Osteocyte (in vitro differentiated cells): ENCODE measurements around the gene CRYBA4. TPM values are rescaled to one million over a fixed set of nuclear protein-coding genes. Genes with fewer than 3 reads are reported as not detected.

Experiments used
- DNase-seq: peaks from one replicate; pipeline ENCODE4 v3.0.0; 2021; ENCODE audit warnings: mixed read lengths; ENCODE audit not compliant: unreplicated experiment; ENCODE audit errors: extremely low spot score
- H3K27ac Mint-ChIP-seq: one replicate; pipeline ENCODE4 v1.8.0; 2021; ENCODE audit warnings: mild to moderate bottlenecking, mixed read lengths; ENCODE audit not compliant: unreplicated experiment
- H3K27me3 Mint-ChIP-seq: one replicate; pipeline ENCODE4 v1.8.0; 2021; ENCODE audit warnings: mixed read lengths; ENCODE audit not compliant: unreplicated experiment
- H3K36me3 Mint-ChIP-seq: one replicate; pipeline ENCODE4 v1.8.0; 2021; ENCODE audit warnings: mixed read lengths; ENCODE audit not compliant: unreplicated experiment
- H3K4me1 Mint-ChIP-seq: one replicate; pipeline ENCODE4 v1.8.0; 2021; ENCODE audit warnings: mixed read lengths; ENCODE audit not compliant: unreplicated experiment
- H3K4me3 Mint-ChIP-seq: one replicate; pipeline ENCODE4 v1.8.0; 2021; ENCODE audit warnings: mild to moderate bottlenecking, moderate library complexity, mixed read lengths; ENCODE audit not compliant: unreplicated experiment
- H3K9me3 Mint-ChIP-seq: one replicate; pipeline ENCODE4 v1.8.0; 2021; ENCODE audit warnings: mixed read lengths; ENCODE audit not compliant: unreplicated experiment
- total RNA-seq: library from RNA; stranded (reverse); gene quantifications from 2 replicates; pipeline ENCODE4 v1.2.1, GENCODE V29; 2021
- TF ChIP-seq, protein P1 (sequence below): fragments of 200-600 bp; sonication (generic); IDR thresholded peaks from 2 replicates; pipeline ENCODE4 v1.5.0; 2021; ENCODE audit warnings: antibody characterized with exemption, mild to moderate bottlenecking, moderate library complexity

The CRYBA4 gene
- total RNA-seq, 1 donor from 2014 or later = not detected

DNA sequence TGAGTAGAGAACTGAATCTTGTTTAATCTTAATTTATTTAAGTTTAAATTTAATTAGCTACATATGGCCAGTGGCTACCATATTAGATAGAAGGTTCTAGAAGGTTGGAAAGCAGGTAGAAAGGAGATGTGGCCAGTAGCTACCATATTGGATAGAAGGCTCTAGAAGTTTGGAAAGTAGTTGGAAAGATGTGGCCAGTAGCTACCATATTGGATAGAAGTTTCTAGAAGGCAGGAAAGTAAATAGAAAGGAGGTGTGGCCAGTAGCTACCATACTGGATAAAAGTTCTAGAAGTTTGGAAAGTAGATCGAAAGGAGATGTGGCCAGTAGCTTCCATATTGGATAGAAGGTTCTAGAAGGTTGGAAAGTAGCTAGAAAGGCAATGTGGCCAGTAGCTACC is 2.2 kb downstream of the CRYBA4 start:
- H3K4me1 Mint-ChIP-seq = no peaks in the 10 kb centered on the region
- H3K4me3 Mint-ChIP-seq = no peak overlapping the region
- H3K9me3 Mint-ChIP-seq = peaks cover 4% of the 10 kb centered on the region
- H3K27ac Mint-ChIP-seq = no peak overlapping the region
- H3K27me3 Mint-ChIP-seq = peaks cover 44% of the 10 kb centered on the region
- H3K36me3 Mint-ChIP-seq = no peaks in the 10 kb centered on the region
- no peak for DNase-seq
- TF ChIP-seq, protein P1, sequence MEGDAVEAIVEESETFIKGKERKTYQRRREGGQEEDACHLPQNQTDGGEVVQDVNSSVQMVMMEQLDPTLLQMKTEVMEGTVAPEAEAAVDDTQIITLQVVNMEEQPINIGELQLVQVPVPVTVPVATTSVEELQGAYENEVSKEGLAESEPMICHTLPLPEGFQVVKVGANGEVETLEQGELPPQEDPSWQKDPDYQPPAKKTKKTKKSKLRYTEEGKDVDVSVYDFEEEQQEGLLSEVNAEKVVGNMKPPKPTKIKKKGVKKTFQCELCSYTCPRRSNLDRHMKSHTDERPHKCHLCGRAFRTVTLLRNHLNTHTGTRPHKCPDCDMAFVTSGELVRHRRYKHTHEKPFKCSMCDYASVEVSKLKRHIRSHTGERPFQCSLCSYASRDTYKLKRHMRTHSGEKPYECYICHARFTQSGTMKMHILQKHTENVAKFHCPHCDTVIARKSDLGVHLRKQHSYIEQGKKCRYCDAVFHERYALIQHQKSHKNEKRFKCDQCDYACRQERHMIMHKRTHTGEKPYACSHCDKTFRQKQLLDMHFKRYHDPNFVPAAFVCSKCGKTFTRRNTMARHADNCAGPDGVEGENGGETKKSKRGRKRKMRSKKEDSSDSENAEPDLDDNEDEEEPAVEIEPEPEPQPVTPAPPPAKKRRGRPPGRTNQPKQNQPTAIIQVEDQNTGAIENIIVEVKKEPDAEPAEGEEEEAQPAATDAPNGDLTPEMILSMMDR = no peak

- Mint-ChIP-seq H3K4me3 (no peak overlapping the region), H3K36me3 (no peaks in the 10 kb centered on the region)
- TF ChIP-seq, protein P1 = no peak
Observed at GRCh38 chr22:26624803-26625202, 3.0 kb downstream of the CRYBA4 start.

GRCh38 chr22:26629988-26630761 is 8.4 kb downstream of the CRYBA4 start:
- TF ChIP-seq, protein P1 = no peak

More at GRCh38 chr22:26624803-26625202, 3.0 kb downstream of the CRYBA4 start:
- Mint-ChIP-seq H3K27me3 (peaks cover 42% of the 10 kb centered on the region), H3K9me3 (peaks cover 4% of the 10 kb centered on the region), H3K27ac (no peak overlapping the region), H3K4me1 (no peaks in the 10 kb centered on the region)
- no peak for DNase-seq

DNA sequence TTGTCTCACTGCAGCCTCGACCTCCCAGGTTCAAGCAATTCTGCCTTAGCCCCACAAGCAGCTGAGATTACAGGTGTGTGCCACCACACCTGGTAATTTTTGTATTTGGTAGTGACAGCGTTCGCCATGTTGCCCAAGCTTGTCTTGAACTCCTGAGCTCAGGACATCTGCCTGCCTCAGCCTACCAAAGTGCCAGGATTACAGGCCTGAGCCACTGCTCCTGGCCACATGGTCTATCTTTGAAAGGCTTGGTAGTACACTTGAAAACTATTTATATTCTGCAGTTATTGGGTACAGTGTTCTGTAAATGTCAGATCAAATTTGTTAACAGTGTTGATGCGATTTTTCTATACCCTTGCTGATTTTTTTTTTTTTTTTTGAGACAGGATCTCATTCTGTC is 9.5 kb downstream of the CRYBA4 start:
- no peaks in the 10 kb centered on the region for H3K36me3 Mint-ChIP-seq
- no peaks in the 10 kb centered on the region for H3K4me1 Mint-ChIP-seq
- no peak overlapping the region for H3K27ac Mint-ChIP-seq
- peaks cover 10% of the 10 kb centered on the region for H3K9me3 Mint-ChIP-seq
- no peak overlapping the region for H3K4me3 Mint-ChIP-seq
- TF ChIP-seq, protein P1 = no peak
- peaks cover 48% of the 10 kb centered on the region for H3K27me3 Mint-ChIP-seq
- no peak for DNase-seq

More at GRCh38 chr22:26629988-26630761, 8.4 kb downstream of the CRYBA4 start:
- Mint-ChIP-seq H3K9me3 (peaks cover 10% of the 10 kb centered on the region), H3K4me3 (no peak overlapping the region), H3K4me1 (no peaks in the 10 kb centered on the region), H3K27me3 (peaks cover 45% of the 10 kb centered on the region), H3K36me3 (no peaks in the 10 kb centered on the region), H3K27ac (no peak overlapping the region)
- no peak for DNase-seq

DNA sequence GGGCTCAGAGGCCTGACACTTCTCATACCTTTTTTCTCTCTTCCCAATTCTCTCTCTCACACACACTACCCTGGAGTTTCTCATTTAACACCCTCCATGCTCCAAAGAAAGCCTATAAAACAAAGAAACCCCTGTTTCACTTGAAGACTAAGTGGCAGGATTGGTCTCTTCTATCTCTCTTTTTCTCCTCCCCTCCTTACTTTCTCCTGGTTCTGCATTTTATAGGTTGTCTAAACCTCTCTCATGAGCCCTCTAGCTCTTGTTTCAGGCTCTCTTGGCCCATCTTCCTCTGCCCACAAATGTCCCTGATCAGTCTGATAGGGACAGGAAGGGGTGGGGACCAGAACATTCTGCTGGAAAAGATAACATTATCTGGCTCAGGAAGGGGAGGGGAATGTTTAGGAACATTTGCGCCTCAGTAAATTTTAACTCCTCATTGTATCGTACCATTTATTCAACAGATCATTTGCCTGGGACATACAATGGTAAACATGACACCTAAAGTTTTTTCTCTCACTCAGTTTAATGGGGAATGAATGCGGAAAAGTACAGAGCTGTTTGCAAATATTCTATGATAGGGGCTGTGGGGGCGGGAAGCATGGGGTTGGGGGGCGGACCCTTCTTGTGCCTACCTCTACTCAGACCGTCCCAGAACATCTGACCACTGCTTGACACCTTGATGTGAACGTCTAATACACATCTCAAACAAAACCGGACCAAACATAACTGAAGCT is 10.8 kb downstream of the CRYBA4 start:
- H3K4me3 Mint-ChIP-seq = no peak overlapping the region
- no peaks in the 10 kb centered on the region for H3K4me1 Mint-ChIP-seq
- peaks cover 10% of the 10 kb centered on the region for H3K9me3 Mint-ChIP-seq
- H3K27ac Mint-ChIP-seq = no peak overlapping the region
- no peaks in the 10 kb centered on the region for H3K36me3 Mint-ChIP-seq
- DNase-seq = no peak
- H3K27me3 Mint-ChIP-seq = peaks cover 44% of the 10 kb centered on the region
- TF ChIP-seq, protein P1 = no peak
